Panc1 (cell line): ENCODE data around the gene VTI1B. TPM values are rescaled to one million over a fixed set of nuclear protein-coding genes. Genes with fewer than 3 reads are reported as not detected.

ENCODE experiments used
- ATAC-seq: fragments of 200-7000 bp; cut with Tn5 transposase; 2 replicates; pipeline ENCODE4 v1.9.1; 2020; ENCODE audit warnings: mild to moderate bottlenecking, moderate library complexity
- BruUV-seq: library from RNA; stranded (reverse); fragments of 400-500 nt; replicated peaks from 2 replicates; lab custom pipeline; 2021; lab: Mats Ljungman, UMichigan
- CTCF ChIA-PET: fragments of 300-600 bp; sonication (Branson Sonifier 250); formaldehyde crosslinking; loops from one replicate; lab custom pipeline; 2022; ENCODE audit warnings: antibody characterized with exemption; lab: Charles Lee
- POLR2A ChIA-PET: fragments of 300-600 bp; sonication (Branson Sonifier 250); formaldehyde crosslinking; loops from one replicate; lab custom pipeline; 2022; ENCODE audit warnings: antibody characterized with exemption; lab: Charles Lee
- DNase-seq: peaks from one replicate; pipeline ENCODE4 v3.0.0-alpha.2; 2010; ENCODE audit warnings: low read depth, low spot score
- H3K27ac ChIP-seq: 2 replicates; pipeline ENCODE4 v1.5.1; 2011; ENCODE audit warnings: mild to moderate bottlenecking, low read length, inconsistent platforms
- H3K27me3 ChIP-seq: fragments of 200-500 bp; sonication (Bioruptor generic); 2 replicates; pipeline ENCODE4 v1.6.0; 2014; ENCODE audit warnings: low read length, inconsistent platforms; ENCODE audit not compliant: control insufficient read depth, insufficient read depth
- H3K36me3 ChIP-seq: fragments of 200-500 bp; sonication (Bioruptor generic); 2 replicates; pipeline ENCODE4 v1.5.1; 2014; ENCODE audit warnings: inconsistent platforms, mild to moderate bottlenecking, low read length, moderate library complexity; ENCODE audit not compliant: control insufficient read depth, insufficient read depth
- H3K4me1 ChIP-seq: 2 replicates; pipeline ENCODE4 v1.5.1; 2011; ENCODE audit warnings: inconsistent platforms, mild to moderate bottlenecking, low read length, moderate library complexity; ENCODE audit not compliant: control insufficient read depth, insufficient read depth
- H3K4me3 ChIP-seq, 2 experiments: 2 replicates each; pipeline ENCODE4 v1.5.1; 2011 to 2012; ENCODE audit warnings: low read depth in 2 of 2, low read length in 2 of 2, mild to moderate bottlenecking in 2 of 2, inconsistent platforms in 1 of 2, moderate library complexity in 1 of 2
- H3K9me3 ChIP-seq: fragments of 200-500 bp; sonication (Bioruptor generic); 2 replicates; pipeline ENCODE4 v1.5.1; 2014; ENCODE audit warnings: low read depth, mild to moderate bottlenecking, inconsistent platforms, low read length, moderate library complexity; ENCODE audit not compliant: control insufficient read depth, insufficient read depth
- CTCF ChIP-seq: fragments of 450-650 bp; IDR thresholded peaks from 2 replicates; pipeline ENCODE4 v1.5.1; 2017; ENCODE audit warnings: mild to moderate bottlenecking
- POLR2AphosphoS5 ChIP-seq: IDR thresholded peaks from 2 replicates; pipeline ENCODE4 v1.6.1; 2012; ENCODE audit warnings: mild to moderate bottlenecking, low read depth, low read length, moderate library complexity
- REST ChIP-seq, 2 experiments: IDR thresholded peaks; 2 replicates each; pipeline ENCODE4 v1.6.1; 2011 to 2012; ENCODE audit warnings: low read depth in 2 of 2, control low read depth in 1 of 2, low read length in 1 of 2, mild to moderate bottlenecking in 1 of 2, moderate library complexity in 1 of 2; ENCODE audit not compliant: insufficient read depth in 1 of 2
- SIN3A ChIP-seq: IDR thresholded peaks from 2 replicates; pipeline ENCODE4 v1.6.1; 2012; ENCODE audit warnings: low read depth, mild to moderate bottlenecking, low read length, moderate library complexity, borderline replicate concordance; ENCODE audit not compliant: insufficient read depth
- TCF7L2 ChIP-seq: IDR thresholded peaks from 2 replicates; pipeline ENCODE4 v1.6.1; 2011; ENCODE audit warnings: mild to moderate bottlenecking, low read depth, low read length, inconsistent platforms
- in situ Hi-C: cut with HindIII; loops from 2 replicates; pipeline ENCODE4 v1.10.0; 2016; ENCODE audit warnings: low sequenced_read_pairs, low pct_unique_long_range_greater_than_20kb
- intact Hi-C: fragments of 100-400 bp; cut with micrococcal nuclease; formaldehyde crosslinking; loops from one replicate; pipeline ENCODE4 v1.10.0; 2022; ENCODE audit not compliant: unreplicated experiment
- total RNA-seq: library from RNA; stranded (reverse); gene quantifications from one replicate; pipeline ENCODE4 v1.2.1, GENCODE V29; 2021; ENCODE audit not compliant: unreplicated experiment

VTI1B gene
- total RNA-seq, 1 experiment from 2014 or later, result 84.9 TPM

GRCh38 chr14:67680941-67681340 lies 6.5 kb upstream of the VTI1B start:
- ATAC-seq (no peak), DNase-seq (no peak)
- ChIA-PET CTCF (no interaction called here), POLR2A (no interaction called here)
- Histone ChIP-seq H3K4me3 (no peak overlapping the region), H3K27me3 (no peaks in the 10 kb centered on the region), H3K36me3 (peaks cover 4% of the 10 kb centered on the region; the same call in 1 of the 2 replicates), H3K9me3 (no peaks in the 10 kb centered on the region), H3K4me1 (no peaks in the 10 kb centered on the region), H3K27ac (no peak overlapping the region)
- in situ Hi-C loops, result no loop called here
- TF ChIP-seq SIN3A (no peak), TCF7L2 (no peak), CTCF (no peak), REST (IDR thresholded peaks at IDR 0.05; ENCODE audit: insufficient read depth in 1 of 2, low read depth in 2 of 2, low read length in 1 of 2) (no peak), POLR2AphosphoS5 (no peak)
- no TSS peak for BruUV-seq
- intact Hi-C loops, result no loop called here

- in situ Hi-C loops, result no loop called here
- no TSS peak for BruUV-seq
- intact Hi-C loops, result no loop called here
- H3K27ac ChIP-seq, result no peak overlapping the region
- H3K9me3 ChIP-seq, result no peaks in the 10 kb centered on the region
- no peak for DNase-seq
- no peak overlapping the region for H3K4me3 ChIP-seq
- TF ChIP-seq TCF7L2 (no peak), SIN3A (no peak), CTCF (no peak), REST (IDR thresholded peaks at IDR 0.05; ENCODE audit: insufficient read depth in 1 of 2, low read depth in 2 of 2, low read length in 1 of 2) (no peak), POLR2AphosphoS5 (no peak)
- no peaks in the 10 kb centered on the region for H3K27me3 ChIP-seq
- ChIA-PET POLR2A (no interaction called here), CTCF (no interaction called here)
- peaks cover 4% of the 10 kb centered on the region; the same call in 1 of the 2 replicates for H3K36me3 ChIP-seq
- H3K4me1 ChIP-seq, result no peaks in the 10 kb centered on the region
- ATAC-seq, result no peak
These were observed 5.7 kb upstream of the VTI1B start for GRCh38 chr14:67680121-67680602.
